D341Med (cell line): ENCODE results near the gene ZNF618.
"Not testable (repeated sequence)": the region's sequence is repeated elsewhere in the genome, so short reads cannot be mapped to it uniquely, and the experiment has no call there.

ENCODE experiments used
- DNase-seq: peaks from one replicate; pipeline ENCODE4 v3.0.0; 2012; ENCODE audit warnings: low spot score

ZNF618 gene

GRCh38 chr9:114082017-114082762 is 206.1 kb downstream of the ZNF618 start:
- DNase-seq = peak; percentile 83

- not testable (repeated sequence) for DNase-seq
Observed at GRCh38 chr9:114082763-114083412, 206.8 kb downstream of the ZNF618 start.

DNA sequence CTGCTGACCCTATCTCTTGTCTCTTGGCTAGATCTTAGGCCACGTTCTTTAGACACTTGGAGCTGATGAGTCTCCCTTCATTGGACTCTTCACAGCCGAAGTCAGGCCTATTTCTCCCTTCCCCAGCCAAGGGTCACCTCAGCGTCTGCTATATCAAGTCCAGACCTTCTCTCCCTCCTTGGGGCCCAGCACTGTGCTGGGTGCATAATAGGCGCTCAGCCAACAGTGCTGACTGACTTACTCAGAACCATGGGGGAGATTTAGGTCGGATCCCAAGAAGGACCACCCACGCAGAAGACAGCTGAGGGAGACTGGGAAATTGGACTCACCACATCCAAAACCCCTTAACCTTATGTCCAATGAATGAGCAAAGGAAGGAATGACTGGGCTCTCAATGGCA is 207.6 kb downstream of the ZNF618 start:
- no peak for DNase-seq

- DNase-seq = no peak
Observed at GRCh38 chr9:114084282-114085073, 208.4 kb downstream of the ZNF618 start.

- DNase-seq = no peak
Observed at GRCh38 chr9:114085387-114085789, 209.3 kb downstream of the ZNF618 start.

GRCh38 chr9:114086009-114086408 is 209.9 kb downstream of the ZNF618 start:
- no peak for DNase-seq

DNA sequence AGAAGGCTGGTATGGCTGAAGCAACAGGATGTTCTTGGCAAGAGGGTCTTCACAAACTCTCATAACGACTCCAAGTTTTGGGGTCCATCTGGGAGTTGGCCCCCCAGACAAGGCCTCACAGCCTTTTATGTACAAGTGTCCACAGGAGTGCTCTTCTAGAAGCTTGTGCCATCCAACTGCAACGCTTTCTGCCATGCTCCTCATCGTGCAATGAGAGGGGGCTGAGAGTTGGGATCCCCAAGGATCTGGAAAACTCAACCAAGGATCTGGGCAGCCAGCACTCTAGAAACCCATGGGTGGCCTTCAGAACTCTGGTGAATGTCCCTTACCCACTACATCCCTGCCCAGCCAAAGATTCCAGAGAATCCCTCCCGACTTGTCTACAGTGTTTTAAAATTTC is 210.5 kb downstream of the ZNF618 start:
- DNase-seq = no peak

- no peak for DNase-seq
Observed at GRCh38 chr9:114087721-114088120, 211.6 kb downstream of the ZNF618 start.

DNA sequence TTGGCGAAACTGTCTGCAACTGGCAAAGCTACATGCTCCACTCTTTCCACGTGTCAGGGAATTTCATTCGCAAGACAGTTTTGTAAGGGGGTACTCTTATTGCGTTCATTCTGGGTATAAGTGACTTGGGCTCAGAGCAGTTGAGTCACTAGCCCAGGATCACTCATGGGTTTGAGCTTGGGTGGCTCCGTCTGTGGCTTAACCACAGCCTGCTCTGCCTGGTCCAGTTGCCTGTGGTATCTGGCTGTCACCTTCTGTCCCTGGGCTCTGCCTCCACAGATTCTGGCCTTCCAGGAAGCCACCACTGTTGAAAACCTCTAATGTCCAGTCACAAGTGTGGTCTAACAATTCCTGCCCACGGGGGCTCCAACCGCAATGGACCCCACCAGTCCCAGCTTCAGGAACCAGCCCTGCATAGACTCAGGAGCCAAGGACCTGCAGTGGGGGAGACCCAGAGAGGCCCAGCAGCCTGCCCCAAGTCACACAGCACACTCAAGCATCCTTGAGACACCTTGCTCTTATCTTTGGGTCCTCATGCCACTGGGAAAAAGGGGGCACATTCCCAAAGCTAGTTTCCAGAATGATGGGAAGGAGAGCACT is 212.6 kb downstream of the ZNF618 start:
- no peak for DNase-seq

DNA sequence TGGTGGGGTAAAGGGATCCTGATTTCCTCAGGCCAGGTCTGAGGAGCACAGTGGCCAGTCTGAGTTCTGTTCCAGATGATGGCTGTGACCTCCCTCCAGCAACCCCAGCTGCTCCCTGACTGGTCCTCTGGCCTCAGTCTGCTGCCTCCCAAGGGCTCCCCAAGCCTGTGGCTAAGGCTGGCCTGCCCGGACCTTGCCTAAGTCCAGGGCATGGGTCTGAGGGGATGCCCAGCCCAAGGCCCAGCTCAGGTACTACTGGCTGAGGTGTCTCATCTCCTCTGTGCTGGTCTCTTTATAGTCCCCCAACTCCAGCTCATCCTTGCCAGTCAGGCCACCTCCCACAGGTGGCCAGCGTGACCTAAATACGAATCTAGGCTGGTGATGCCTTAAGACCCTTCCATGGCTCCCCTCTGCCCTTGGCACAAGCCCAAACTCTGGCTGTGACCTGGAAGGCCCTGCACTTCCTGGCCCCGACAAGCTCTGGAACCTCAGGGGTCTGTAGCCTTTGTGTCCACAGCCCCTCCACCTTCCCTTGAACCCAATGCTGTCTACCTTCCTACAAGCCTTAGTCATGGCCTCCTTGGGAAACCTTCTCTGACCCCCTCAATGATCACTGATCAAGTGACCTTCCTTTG is 213.2 kb downstream of the ZNF618 start:
- no peak for DNase-seq

DNA sequence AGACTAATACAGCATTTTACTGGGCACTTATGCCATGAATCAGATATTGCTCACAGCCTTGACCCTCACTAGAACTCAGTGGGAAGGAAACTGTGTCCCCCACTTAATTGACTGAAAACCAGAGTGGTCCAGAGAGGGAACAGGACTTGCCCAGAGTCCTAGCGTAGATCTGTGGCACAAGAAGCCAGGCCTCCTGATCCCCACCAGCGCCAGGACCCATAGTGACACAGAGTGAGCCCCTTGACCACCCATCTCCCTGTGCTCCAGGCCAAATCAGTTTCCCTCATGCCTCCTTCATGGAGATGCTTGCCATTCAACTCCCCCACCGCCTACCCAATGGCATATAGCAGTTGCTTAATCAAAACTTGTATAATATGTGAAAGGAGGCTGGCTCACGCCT is 214.7 kb downstream of the ZNF618 start:
- DNase-seq = no peak

- no peak for DNase-seq
Observed at GRCh38 chr9:114091711-114092110, 215.6 kb downstream of the ZNF618 start.

DNA sequence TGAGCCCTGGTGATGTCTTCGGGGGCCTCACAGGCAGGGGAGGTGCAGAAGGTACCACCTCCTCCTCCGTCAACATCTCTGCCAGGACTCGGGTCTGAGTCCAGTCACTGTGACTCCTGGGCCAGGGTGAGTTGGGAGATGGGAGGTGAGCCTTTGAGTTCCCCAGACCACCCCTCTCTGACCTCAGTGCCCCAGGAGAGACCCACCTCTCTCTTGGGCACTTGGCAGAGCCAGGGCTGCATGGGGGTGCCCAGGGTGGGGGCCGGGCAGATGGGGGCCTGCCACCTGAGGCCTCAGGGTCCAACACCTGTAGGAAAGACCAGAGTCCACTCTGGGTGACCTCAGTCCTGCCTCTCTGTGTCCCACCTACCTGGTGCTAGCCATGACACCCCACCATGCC is 216.2 kb downstream of the ZNF618 start:
- DNase-seq = no peak

GRCh38 chr9:114093031-114093471 is 216.9 kb downstream of the ZNF618 start:
- no peak for DNase-seq

DNA sequence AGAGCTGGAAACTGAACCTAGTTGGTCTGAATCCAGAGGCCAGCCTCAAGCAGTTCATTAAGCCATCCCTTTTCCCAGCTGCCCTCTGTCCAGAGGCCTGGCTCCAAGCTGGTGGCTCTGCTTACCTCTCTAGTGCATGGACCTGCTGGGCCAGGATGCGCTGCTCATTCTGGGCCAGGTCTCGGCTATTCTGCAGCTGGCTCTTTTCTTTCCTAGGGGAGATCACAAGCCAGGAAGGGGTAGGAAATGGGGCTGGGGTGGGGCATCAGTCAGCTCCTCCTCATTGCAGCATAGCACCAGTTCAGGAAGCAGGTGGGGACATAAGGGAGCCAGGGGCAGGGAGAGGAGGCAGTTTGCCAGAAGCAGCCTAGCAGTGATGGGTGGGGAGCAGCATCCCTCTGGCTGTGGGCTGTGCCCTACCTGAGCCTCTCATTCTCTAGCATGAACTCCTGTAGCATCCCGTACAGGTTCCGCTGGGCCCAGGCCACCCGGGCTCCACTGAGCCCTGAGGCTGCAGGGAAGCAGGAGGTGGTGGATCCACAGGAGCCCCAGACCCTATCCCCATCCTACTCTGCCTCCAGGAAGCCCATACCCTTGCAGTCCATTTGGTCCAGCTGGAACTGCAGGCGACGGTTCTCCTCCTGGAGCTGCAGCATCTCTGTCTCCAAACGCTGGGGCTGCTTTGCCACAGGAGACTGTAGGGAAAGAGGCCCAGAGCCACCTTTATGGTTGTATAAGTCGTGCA is 217.8 kb downstream of the ZNF618 start:
- DNase-seq = no peak

- DNase-seq = no peak
Observed at GRCh38 chr9:114094971-114095370, 218.9 kb downstream of the ZNF618 start.

DNA sequence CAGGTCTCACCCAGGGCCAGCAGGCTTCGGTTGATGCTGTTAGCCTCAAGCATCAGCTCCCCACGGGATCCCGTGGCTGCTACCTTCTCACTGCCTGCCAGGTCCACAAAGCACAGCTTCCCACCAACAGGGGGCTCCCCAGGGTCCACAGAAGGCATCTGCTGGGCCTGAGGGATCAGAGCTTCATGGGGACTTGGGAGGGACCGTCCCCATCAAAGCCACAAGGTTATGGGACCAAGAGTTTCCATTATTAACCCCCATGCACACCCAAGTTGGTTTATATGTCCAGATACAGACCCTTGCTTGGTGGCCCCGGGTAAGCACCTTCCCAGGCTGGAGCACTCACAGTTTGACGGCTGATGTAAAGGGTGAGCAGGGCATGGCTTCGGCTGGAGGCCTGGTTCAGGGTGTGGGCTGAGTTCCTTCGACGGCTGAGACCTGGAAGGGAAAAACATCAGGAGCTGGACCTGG is 220.0 kb downstream of the ZNF618 start:
- no peak for DNase-seq

DNA sequence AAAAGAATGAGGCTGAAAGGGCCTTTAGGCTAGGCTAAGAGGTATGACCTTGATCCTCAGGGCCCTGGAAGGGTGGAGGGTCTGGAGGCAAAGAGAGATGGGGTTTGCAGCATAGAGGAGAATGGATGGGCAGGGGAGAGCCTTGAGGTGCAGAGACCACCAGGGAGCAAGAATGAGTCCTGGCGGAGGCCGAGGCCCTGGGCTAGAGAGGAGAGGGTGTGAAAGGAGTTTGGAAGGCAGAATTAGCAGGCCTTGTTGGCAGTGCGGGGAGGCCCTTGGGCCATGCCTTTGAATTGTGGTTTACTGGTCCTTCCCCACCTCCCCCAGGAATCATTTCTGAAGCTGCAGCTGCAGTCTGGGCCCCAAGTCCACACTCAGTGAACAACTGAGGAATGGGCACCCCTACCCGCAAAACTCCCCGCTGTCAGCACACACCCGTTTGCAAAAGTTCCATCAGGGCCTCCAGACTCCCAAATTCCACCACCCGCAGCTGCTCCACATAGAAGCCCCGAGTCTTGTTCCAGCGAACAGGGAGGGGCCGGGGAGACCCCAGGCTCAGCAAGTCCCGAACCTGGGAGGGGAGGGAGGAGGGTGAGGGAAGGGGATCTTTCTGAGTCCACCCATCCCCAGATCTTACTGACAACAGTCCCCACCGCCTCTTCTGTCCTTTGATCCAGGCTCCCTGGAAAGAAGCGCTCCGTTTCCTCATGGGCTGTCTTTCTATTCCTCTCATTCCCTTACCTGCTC is 220.9 kb downstream of the ZNF618 start:
- no peak for DNase-seq

- DNase-seq = no peak
Observed at GRCh38 chr9:114097613-114098020, 221.5 kb downstream of the ZNF618 start.
